ENCODE data around the gene UNK. TPM values are rescaled to one million over a fixed set of nuclear protein-coding genes. Genes with fewer than 3 reads are reported as not detected.

Gene UNK
- total RNA-seq, 1 experiment from 2014 or later: 27.8 TPM

GRCh38 chr17:75848523-75849278, 64.1 kb downstream of the UNK start:
- peaks cover 28% of the 10 kb centered on the region for H3K79me2 ChIP-seq (ENCODE audit: low read depth)
- no peak overlapping the region for H2AFZ ChIP-seq
- no peak overlapping the region for H3K27ac ChIP-seq
- POLR2A ChIA-PET (ENCODE audit: unreplicated experiment): no interaction called here
- H3K4me2 ChIP-seq: no peak overlapping the region
- CTCF ChIA-PET: no interaction called here
- intact Hi-C loops (cut with micrococcal nuclease; ENCODE audit: unreplicated experiment): loop anchor here (5.0 kb wide), 1 partner anchor 134 kb away; no protein-coding TSS in a partner anchor
- no peaks in the 10 kb centered on the region for H3K27me3 ChIP-seq (ENCODE audit: insufficient read depth, low read depth)
- peaks cover 55% of the 10 kb centered on the region for H3K4me1 ChIP-seq (replicated peaks; ENCODE audit: insufficient read depth)
- H3K9me2 ChIP-seq (ENCODE audit: insufficient read depth): no peaks in the 10 kb centered on the region
- no peak overlapping the region for H3K4me3 ChIP-seq
- peak; percentile 47 to 58 for DNase-seq
- H4K20me1 ChIP-seq (ENCODE audit: insufficient read depth): peaks cover 3% of the 10 kb centered on the region; the same call in 1 of the 2 replicates
- H3K9me3 ChIP-seq (ENCODE audit: insufficient read depth, low read depth): no peaks in the 10 kb centered on the region
- H3F3A ChIP-seq (ENCODE audit: insufficient read depth, low read depth): peaks cover 41% of the 10 kb centered on the region
- peaks cover 26% of the 10 kb centered on the region for H3K36me3 ChIP-seq (ENCODE audit: low read depth)
- no TSS peak for BruUV-seq (replicated peaks)
- TF ChIP-seq CTCF (conservative IDR thresholded peaks at IDR 0.05): peak; percentile 81
- TF ChIP-seq EZH2 (IDR thresholded peaks at IDR 0.05; ENCODE audit: low read depth): no peak

GRCh38 chr17:75849279-75849646, 64.7 kb downstream of the UNK start:
- peaks cover 54% of the 10 kb centered on the region for H3K4me1 ChIP-seq (replicated peaks; ENCODE audit: insufficient read depth)
- CTCF ChIA-PET: no interaction called here

DNA sequence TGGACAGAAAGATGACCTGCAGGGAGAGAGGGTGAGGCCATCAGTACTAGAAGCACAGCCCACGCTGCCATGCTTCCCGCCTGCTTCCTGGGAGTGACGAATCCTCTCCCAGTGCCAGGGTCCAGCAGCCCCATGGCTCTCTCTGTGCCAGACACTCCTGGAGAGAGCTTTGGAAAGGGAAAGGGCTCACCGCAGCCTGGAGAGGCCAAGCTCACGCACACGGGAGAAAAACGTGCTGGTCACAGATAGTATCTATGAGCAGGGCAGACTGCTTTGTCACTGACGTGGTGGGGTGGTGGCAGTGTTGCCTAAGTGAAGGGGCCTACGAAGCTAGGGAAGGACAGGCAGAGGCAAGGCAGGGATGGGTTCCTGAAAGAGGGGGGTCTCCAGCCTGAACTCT, 65.1 kb downstream of the UNK start:
- TF ChIP-seq EZH2 (IDR thresholded peaks at IDR 0.05; ENCODE audit: low read depth) (no peak), CTCF (conservative IDR thresholded peaks at IDR 0.05) (no peak)
- no peaks in the 10 kb centered on the region for H3K9me2 ChIP-seq (ENCODE audit: insufficient read depth)
- H3F3A ChIP-seq (ENCODE audit: insufficient read depth, low read depth): peaks cover 51% of the 10 kb centered on the region
- peaks cover 38% of the 10 kb centered on the region for H3K79me2 ChIP-seq (ENCODE audit: low read depth)
- ChIA-PET CTCF (interaction anchor here (0.6 kb wide), 1 partner anchor 521 kb away, joined by 4 read pairs; no protein-coding TSS in a partner anchor), POLR2A (ENCODE audit: unreplicated experiment) (no interaction called here)
- no TSS peak for BruUV-seq (replicated peaks)
- H3K27ac ChIP-seq: no peak overlapping the region
- H3K27me3 ChIP-seq (ENCODE audit: insufficient read depth, low read depth): no peaks in the 10 kb centered on the region
- intact Hi-C loops (cut with micrococcal nuclease; ENCODE audit: unreplicated experiment): loop anchor here (5.0 kb wide), 1 partner anchor 133 kb away; no protein-coding TSS in a partner anchor
- H4K20me1 ChIP-seq (ENCODE audit: insufficient read depth): peaks cover 3% of the 10 kb centered on the region; the same call in 1 of the 2 replicates
- H3K4me3 ChIP-seq: no peak overlapping the region
- peaks cover 26% of the 10 kb centered on the region for H3K36me3 ChIP-seq (ENCODE audit: low read depth)
- no peak overlapping the region for H2AFZ ChIP-seq
- no peaks in the 10 kb centered on the region for H3K9me3 ChIP-seq (ENCODE audit: insufficient read depth, low read depth)
- DNase-seq: no peak
- no peak overlapping the region for H3K4me2 ChIP-seq
- H3K4me1 ChIP-seq (replicated peaks; ENCODE audit: insufficient read depth): peaks cover 52% of the 10 kb centered on the region

More at GRCh38 chr17:75849279-75849646, 64.7 kb downstream of the UNK start:
- no peak overlapping the region for H3K4me3 ChIP-seq
- no TSS peak for BruUV-seq (replicated peaks)
- H4K20me1 ChIP-seq (ENCODE audit: insufficient read depth): peaks cover 3% of the 10 kb centered on the region; the same call in 1 of the 2 replicates
- peaks cover 26% of the 10 kb centered on the region for H3K36me3 ChIP-seq (ENCODE audit: low read depth)
- no peak overlapping the region for H3K27ac ChIP-seq
- intact Hi-C loops (cut with micrococcal nuclease; ENCODE audit: unreplicated experiment): loop anchor here (5.0 kb wide), 1 partner anchor 133 kb away; no protein-coding TSS in a partner anchor
- H2AFZ ChIP-seq: no peak overlapping the region
- DNase-seq: no peak
- H3K4me2 ChIP-seq: no peak overlapping the region
- peaks cover 46% of the 10 kb centered on the region for H3F3A ChIP-seq (ENCODE audit: insufficient read depth, low read depth)
- no peak for TF ChIP-seq EZH2 (IDR thresholded peaks at IDR 0.05; ENCODE audit: low read depth)
- TF ChIP-seq CTCF (conservative IDR thresholded peaks at IDR 0.05): no peak
- H3K9me2 ChIP-seq (ENCODE audit: insufficient read depth): no peaks in the 10 kb centered on the region
- H3K9me3 ChIP-seq (ENCODE audit: insufficient read depth, low read depth): no peaks in the 10 kb centered on the region
- H3K27me3 ChIP-seq (ENCODE audit: insufficient read depth, low read depth): no peaks in the 10 kb centered on the region
- H3K79me2 ChIP-seq (ENCODE audit: low read depth): peaks cover 33% of the 10 kb centered on the region
- POLR2A ChIA-PET (ENCODE audit: unreplicated experiment): no interaction called here
